ENCODE data around the gene DTNB.
"Not testable (repeated sequence)": the region's sequence is repeated elsewhere in the genome, so short reads cannot be mapped to it uniquely, and the experiment has no call there.

Gene DTNB

DNA sequence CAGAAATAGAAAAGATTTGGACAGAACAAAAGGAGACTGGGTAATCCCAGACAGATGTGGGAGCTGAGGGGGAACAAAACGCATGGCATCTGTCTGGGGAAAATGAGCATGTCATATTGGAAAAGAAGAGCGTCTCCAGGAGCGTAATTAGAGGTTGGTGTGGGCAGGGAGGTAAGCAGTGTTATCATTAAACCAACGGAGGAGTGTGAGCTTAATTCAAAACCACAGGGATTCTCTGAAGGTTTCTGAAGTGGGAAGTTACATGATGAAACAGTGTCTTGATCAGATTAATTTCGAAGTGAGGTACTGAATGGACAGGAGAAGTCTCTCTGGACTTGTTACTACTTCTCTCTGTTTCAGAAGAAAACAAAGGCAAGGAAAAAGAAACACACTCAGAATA is 53.3 kb downstream of the DTNB start:
- DNase-seq = no peak

DNA sequence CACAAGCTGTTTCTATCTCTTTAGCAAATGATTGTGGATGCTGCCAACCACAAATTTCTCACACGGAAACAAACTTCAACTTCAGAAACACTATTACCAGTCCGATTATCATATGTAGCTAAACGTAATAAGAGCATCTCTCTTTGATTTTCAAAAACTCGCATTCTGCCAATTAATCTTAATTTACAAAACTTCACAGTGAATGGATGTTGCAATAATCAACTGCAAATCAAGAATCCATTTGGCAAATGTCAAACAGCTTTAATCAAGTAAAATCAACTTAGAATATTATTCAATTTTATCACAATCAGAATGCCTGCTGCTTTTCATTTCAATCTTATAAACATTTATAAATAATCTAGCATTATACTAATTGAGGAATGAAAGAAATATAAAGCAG is 54.2 kb downstream of the DTNB start:
- DNase-seq = no peak

DNA sequence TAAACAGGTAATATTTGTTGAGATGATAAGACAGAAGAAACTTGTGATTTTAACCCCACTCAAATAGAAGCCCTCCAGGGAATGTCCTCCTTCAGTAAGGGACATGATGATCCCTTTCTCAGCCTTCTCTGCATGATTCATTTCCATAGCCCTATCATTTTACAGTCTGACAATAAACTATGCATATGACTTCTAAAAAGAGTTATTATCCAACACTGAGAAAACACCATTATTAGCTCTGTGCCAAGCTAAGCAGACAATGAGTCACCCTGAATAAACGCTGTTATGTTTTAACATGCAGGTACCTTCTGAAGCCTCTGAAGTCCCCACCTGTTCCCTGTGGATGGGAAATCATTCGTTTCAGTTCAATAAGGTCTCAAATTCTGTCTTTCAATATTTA is 54.7 kb downstream of the DTNB start:
- no peak for DNase-seq

DNA sequence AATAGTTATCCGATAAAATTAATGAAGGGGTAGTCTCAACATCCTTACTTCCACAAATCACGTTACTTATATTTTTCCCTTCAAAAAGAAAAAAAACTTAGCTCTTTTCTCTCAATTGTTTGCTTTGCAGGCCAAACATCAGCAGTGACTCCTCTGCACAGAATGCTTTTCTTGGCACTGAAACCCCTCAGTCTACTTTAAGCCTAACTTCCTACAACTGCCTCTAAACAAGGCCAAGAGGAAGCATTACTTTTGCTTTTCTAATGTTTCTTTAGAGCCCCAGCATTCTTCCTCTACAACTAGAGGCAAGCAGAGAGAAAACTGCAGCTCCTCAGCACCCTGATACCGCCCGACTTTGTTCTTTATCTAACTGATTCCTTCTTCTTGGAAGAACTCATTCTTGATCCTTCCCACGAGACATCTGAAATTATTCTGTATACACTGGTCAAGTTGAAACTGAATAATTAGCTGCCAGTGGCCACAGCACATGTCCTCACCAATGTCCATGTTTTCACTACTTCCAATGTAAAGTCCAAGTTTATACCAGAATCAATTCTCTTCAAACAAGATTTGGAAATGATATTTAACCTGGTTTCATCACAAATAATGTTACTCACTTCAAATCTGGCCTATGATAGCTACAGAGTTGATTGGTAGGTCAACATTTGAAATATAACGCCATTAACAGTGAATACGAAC is 55.3 kb downstream of the DTNB start:
- DNase-seq = no peak

DNA sequence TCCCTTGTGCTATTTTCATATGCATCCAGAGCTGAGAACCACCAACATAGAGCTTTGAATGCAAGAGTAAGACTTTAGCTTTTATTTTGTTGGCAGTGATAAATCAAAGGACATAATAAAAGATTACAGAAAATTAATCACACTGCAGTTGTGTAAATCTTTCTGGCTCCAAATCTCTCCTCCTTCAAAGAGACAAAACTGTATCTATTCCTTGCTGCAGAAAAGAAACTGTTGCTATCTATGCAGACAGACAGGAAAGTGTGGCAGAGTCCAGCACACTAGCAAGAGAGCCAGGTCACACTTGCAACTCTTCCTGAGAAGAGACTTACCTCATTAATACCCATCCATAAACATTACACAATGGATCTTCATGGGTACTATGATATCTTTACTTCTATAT is 57.5 kb downstream of the DTNB start:
- no peak for DNase-seq

DNA sequence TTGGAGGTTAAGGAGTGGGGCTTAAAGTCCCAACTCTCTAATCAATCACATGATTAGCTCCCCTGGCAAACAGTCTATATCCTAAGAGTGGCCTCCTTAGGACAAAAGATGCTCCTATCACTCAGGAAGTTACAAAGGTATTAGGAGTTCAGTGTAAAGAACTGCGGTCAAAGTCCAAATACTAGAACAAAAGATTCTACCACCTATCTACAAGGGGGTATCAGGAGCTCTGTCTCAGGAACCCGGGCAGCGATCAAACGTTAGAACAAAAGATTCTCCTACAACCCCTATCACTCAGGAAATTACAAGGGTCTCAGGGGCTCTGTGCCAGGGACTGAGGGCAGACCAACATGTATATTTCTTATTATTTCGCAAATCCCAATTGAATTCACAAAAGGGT is 58.0 kb downstream of the DTNB start:
- no peak for DNase-seq

DNA sequence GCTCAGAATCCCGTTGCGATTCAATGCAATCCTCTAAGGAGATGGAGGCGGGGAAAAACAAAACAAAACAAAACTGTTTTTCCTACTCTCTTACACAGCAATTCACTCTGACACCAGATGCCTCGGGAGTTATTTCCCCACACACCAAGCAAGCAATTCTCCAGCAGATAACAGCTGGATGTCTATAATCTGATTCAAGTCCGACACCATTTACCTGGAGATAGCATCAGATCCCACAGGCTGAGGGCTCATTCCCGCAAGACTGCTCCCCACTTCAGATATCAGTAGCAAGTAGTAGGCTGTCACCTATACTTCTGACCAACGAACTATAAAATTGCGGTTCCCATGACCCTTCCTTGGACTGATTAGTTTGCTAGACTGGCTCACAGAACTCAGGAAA is 58.7 kb downstream of the DTNB start:
- DNase-seq = no peak

DNA sequence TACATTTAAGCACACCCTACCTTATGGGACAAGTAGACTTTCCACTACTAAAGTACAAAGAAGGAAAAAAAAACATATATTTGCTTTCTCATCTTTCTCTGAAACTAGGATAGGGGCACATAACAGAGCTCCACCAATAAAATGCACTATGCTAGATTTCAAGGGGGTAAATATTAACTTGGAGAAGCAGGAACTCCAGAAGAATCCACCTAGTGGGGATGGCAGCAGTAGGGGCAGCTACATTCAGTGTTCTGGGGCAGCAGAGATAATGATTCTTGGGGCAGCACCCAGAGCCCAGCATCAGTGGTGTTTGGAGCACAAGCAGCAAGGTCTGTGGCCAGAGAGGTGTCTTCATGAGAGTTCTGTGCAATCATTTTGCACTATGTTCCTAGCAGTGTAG is 64.7 kb downstream of the DTNB start:
- no peak for DNase-seq

DNA sequence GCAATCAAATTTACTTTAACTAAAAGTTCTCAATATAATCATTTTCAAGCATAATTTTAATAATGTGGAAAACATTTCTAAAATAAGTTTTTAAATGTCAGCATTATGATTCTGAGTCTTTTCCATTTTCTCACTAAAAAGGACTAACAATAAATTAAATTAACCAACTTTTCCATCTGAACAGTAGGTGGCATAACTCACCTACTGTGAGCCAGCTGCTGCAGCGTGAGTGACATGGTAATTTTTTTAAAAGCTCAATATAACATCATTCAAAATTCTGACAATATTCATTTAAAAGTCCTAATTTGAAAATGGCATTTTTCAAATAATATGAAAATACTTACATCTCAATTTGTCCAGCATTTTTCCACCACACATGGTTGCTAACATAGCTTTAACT is 66.5 kb downstream of the DTNB start:
- peak; percentile 9 for DNase-seq

DNA sequence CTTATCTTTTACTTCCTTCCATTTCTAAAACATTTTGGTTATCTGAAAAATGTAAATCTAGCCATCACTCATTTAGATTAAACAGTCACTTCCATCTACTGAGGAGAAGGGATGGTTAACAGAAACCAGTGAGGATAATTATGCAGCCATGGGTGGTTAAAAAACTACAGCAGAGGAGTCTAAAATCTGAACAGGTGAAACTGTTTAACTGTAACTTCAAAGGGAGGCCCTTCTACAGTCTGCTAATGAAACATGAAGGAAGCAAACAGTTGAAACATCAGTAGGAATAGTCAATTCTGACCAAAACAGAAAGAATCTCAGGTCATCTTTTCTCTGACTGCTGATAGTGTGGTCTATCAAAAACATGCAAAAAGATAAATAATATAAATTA is 71.0 kb downstream of the DTNB start:
- DNase-seq = no peak

DNA sequence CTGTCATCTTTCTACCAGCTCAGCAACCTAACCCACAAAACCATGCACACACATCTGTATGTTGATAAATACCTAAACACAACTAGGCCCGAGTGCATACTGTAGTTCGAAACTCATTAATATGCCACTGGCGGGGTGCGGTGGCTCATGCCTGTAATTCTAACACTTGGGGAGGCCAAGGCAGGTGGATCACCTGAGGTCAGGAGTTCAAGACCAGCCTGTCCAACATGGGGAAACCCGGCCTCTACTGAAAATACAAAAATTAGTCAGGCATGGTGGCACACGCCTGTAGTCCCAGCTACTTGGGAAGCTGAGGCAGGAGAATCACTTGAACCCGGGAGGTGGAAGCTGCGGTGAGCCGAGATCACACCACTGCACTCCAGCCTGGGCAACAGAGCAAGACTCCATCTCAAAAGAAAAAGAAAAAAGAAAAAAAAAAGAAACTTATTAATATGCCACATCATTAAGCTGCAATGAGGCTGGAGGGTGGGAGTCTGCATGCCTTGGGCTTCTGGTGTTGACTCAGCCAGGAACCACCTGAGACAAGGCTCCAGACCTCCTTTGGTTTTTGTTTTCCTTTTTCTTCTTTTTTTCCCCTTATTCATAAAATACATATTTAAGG is 71.6 kb downstream of the DTNB start:
- not testable (repeated sequence) for DNase-seq

DNA sequence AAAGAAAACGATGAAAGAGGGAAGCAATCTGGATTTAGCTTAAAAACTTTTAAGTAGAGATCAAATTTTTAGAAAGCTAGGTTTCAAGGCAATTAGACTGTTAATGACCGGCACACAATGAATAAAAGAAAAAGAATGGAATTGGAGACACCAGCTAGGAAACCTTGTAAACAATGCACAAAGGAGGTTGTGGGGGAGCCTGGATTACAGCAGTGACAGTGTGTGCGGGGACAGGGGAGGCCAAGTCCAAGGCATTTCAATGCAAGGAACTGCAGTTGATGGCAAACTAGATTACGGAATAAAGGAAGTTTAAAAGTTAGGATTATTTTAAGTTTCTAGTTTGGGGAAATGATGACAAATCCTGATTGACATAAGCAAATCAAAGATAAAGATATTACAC is 74.5 kb downstream of the DTNB start:
- no peak for DNase-seq

DNA sequence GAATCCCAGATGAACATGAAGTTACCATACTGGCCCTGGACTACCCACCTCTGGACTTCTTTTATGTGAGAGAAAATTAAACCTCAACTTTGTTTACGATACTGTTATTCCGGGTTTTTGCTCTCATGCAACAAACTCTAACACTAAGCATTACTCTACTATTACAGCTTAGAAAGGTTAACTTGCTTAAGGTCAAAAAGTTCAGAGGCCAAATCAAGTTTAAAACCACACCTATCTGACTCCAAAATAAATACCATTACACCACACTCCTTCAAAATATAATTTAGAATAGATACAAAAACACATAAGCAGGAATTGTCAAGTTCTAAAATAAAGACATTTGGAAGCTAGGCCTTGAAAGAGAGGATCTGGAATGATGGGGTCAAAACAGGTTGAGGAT is 75.0 kb downstream of the DTNB start:
- DNase-seq = no peak

DNA sequence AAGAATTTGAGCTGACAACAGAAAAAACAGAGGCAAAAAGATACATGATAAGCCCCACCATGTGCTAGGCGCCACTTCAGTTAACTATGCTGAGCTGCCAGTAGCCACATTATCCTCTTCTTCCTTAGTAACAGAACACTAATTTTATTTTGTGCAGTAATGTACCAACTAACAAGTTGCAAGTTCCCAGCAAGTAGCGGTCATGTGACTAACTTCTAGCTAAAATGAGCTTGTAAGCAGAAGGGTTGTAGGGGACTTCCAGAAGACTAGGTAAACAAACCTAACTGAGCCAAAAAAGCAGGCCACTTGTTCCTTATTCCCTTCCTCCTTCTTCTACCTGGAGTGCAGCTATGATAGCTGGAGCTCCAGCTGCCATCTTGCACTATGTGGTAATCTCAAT is 75.5 kb downstream of the DTNB start:
- DNase-seq = no peak

DNA sequence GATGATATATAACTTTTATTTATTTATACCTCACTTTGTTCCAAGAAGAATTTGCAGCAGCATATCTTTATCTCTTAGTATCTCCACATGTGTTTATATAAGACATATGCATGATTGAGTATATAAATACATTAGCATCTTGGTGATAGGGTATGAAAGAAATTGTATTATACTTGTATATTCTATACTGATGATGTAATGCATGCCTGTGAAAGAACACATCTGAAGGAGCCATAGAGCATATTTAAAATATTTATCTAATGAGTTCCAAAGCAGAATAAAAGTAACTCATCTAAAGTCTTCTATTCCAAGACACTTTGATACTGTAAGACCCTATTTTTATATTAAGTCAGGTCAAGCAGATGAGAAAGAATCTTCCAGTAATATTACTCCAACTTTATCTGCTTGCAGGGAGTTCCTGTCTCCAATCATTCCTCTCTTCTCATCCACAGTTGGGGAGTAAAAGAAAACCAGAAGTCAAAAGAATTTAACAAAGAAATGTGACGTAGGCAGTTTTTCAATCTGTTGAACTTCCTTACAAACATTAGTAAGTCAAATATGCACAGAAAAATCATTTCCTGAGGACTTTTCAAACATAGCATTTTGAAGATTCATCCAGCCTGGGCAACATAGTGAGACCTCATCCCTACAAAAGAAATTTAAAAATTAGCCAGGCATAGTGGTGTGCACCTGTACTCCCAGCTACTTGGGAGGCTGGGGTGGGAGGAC is 76.7 kb downstream of the DTNB start:
- no peak for DNase-seq

DNA sequence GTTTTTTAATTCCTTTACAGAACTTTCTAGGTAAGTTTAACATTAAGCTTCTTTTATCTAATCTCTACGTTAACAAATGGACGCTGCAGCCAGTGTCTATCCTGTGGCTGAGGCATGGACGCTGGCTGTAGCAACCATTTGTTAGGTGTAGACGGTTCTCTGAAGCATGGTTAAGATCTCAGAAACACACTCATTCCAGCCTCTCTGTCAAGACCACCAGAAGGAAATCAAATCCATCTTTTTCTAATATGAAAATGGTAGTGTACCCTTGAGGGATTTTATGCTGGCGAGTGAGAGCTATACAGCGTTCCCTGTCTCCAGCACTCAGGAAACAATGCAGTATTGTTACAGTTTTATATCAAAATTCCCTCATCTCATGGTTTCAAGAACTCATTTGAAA is 78.0 kb downstream of the DTNB start:
- no peak for DNase-seq

DNA sequence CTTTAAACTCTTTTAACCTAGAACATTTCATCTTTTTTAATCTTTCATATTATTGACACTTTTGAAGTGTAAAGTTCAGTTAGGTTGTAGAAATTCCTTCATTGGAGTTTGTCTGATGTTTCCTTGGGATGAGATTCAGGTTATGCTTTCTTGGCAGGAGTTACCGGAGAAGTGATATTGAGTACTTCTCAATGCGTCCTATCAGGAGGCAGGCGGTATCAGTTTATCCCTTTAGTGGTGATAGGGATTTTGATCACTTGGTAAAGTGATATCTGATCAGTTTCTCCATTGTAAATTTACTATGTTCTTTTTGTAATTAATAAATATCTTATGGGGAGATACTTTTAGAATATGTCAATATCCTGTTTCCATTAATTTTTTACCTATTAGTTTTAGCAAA is 78.4 kb downstream of the DTNB start:
- DNase-seq = no peak

DNA sequence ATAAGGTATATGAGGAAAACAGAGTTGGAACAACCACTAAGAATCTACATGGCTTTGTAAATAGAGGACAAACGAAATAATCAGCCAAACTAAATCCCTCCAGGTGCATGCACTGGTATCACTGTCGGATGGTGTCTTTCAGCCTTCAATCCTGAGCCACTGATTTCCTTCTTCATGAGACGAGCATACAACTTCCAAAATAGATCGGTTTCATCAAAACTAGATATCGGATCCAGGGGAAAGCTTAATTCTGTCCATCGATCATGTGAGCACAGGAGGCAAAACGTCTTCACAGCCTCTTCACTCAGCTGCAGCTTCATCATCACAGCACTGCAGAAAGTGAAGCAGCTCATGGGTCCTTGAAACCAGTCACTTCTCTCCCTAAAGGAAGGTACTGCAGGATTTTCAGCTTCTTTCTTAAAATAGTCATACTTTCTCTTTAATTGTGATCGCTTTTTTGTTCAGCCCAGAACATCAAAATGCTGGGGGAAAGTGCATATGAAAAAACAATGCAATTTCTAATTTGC is 80.5 kb downstream of the DTNB start:
- DNase-seq = no peak

DNA sequence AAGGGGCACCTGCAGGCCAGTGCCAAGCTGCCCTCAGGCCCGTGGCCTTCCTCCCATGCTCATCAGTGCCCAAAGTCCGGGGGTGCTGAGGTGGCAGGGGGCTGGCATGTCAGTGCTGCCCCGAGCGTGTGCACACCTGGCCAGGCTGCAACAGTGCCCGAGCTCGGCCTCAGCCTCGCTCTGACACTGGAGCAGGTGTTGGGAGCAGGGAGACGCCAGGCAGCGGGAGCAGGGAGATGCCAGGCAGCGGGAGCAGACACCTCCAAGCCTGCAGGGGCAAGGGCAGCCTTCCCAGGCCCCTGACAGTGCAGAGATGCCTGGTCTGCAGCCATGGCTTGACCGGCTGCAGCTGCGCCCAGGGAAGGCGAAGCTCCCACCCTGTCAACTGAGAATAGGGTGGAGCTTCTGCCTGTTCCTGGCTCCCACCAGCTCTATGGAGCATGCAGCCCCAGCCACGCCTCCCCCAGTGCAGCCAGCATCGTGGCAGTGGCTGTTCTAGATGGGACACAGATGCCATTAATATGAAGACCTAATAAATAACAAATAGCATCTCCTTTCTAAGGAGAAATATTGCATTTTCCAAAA is 82.4 kb downstream of the DTNB start:
- no peak for DNase-seq

DNA sequence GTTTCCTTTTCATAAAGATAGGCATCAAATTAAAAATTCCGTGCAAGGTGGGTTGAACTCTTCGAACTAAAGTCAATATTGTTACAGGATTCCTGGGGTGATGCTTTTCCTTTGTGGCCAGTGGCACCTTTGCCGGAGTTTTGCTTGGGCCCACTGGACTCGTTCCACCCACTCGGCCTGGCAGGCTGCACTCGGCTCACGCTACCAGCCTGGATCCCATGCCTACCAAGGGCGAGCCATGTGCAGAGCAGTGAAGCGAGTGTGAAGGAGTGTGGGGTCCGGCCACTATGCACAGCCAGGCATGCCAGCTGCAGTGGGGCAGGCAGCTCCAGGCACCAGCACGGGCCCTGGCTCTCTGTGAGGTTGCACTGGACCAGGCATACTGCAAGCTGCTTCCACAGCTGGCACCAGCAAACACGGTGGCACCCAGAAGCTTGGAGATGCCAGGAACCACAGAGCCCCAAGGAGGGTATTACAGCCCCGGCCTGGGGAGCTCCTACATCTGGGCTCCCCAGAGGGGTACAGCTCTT is 83.6 kb downstream of the DTNB start:
- no peak for DNase-seq

DNA sequence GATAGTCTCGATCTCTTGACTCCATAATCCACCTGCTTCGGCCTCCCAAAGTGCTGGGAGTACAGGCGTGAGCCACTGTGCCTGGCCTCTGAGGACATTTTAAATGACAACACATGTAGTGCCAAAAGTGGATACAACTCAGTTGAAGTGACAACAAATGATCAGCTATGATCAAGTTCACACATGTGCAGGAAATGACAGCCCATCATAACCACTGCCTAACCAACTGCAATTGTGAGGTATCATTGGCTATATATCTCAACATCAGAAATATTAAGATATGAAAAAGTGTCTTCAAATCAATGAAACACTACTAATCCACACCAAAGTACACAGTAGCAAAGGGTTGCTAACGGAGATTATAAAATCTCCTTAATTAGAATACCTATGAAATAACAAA is 84.8 kb downstream of the DTNB start:
- no peak for DNase-seq

DNA sequence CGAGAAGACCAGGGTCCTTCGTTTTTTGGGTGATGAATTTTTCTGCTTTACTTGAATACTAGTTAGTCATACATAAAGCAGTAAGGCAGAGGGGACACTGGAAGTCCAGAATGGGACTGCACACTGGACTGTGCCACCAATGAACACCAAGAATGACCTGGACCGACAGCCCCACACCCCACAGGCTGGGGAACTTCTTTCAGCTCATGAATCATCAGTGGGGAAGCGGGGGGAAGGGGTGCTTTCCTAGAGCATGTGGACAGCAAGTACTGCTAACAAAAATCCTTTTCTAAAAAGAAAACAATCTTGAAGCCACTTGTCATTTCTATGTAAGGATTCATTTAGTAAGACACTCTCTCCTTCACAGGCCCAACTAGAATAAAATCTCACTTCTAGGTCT is 86.0 kb downstream of the DTNB start:
- no peak for DNase-seq

DNA sequence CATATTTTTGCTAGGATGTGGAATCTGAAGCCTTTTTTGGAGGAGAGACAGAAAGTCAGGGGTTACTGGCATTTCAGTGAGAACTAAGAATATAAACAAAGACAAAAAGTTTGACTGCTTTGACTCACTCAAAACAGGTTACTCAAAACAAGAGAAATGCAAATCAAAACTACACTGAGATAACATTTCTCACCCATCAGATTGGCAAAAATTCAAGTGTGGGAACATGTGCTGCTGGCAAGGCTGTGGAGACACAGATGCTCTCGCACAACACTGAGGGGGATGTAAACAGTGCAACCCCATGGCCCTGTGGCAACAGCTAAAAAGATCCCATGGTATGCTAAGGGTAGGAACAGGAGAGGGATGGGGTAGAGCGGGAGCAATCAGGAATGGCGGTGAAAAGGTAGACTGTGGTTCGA is 86.6 kb downstream of the DTNB start:
- DNase-seq = no peak

DNA sequence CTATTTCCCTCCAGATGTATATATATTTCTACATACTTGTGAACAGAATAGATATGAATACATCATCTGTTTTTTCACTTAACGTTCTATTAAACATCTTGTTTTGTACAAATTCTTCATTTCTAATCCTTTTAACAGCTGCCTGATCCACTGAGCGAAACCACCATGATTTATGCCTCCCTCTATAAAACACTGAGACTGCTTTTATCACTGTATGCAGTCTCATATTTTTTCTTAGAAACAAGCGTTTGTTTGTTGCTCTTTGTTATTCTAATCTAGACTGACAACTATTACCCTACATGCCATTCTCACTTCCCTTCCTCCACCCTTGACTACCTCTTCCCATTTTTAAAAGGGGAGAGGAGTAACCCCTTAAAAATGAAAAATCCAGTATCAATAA is 88.2 kb downstream of the DTNB start:
- DNase-seq = no peak
